Left lung (tissue), 10 donors: ENCODE data around the gene PGLYRP1. TPM values are rescaled to one million over a fixed set of nuclear protein-coding genes. Genes with fewer than 3 reads are reported as not detected.

Experiments
- ATAC-seq: fragments of 200-7000 bp; cut with Tn5 transposase; one replicate; pipeline ENCODE4 v1.9.1; 2020; ENCODE audit warnings: moderate library complexity
- DNase-seq, 4 donors: peaks; one replicate each; pipeline ENCODE4 v3.0.0-alpha.2; 2013 to 2020
- H3K27ac ChIP-seq, 2 donors: fragments of 200-600 bp; sonication (generic) in 1 of 2; one replicate each; pipeline versions ENCODE4 v1.5.0 to v1.8.0; 2020 to 2021
- H3K27me3 ChIP-seq, 2 donors: fragments of 200-600 bp; sonication (generic) in 1 of 2; one replicate each; pipeline versions ENCODE4 v1.5.0 to v1.8.0; 2020 to 2021
- H3K36me3 ChIP-seq, 2 donors: fragments of 200-600 bp; sonication (generic) in 1 of 2; one replicate each; pipeline versions ENCODE4 v1.5.0 to v1.8.0; 2020 to 2021
- H3K4me1 ChIP-seq, 2 donors: fragments of 200-600 bp; one replicate each; pipeline ENCODE4 v1.8.0; 2021
- H3K4me3 ChIP-seq, 2 donors: fragments of 200-600 bp; sonication (generic) in 1 of 2; one replicate each; pipeline versions ENCODE4 v1.5.0 to v1.8.0; 2020 to 2021; ENCODE audit warnings: mild to moderate bottlenecking in 1 of 2
- H3K9me3 ChIP-seq, 2 donors: fragments of 200-600 bp; sonication (generic) in 1 of 2; one replicate each; pipeline versions ENCODE4 v1.5.0 to v1.8.0; 2020 to 2021
- CTCF ChIP-seq, 2 donors: fragments of 200-600 bp; sonication (generic) in 1 of 2; IDR thresholded peaks; one replicate each; pipeline versions ENCODE4 v1.5.0 to v1.8.0; 2021; ENCODE audit warnings: antibody characterized with exemption in 2 of 2
- intact Hi-C, 2 donors: fragments of 100-400 bp; cut with DNase I; formaldehyde crosslinking; loops; one replicate each; pipeline versions ENCODE4 v1.11.2 to v1.14.2; 2022
- polyA plus RNA-seq, 6 donors: library from polyadenylated mRNA; unstranded; fragments of 120-200 nt; gene quantifications; one replicate each; pipeline ENCODE4 v1.2.1, GENCODE V29; 2013; ENCODE audit not compliant: insufficient read length in 6 of 6
- total RNA-seq, 2 donors: library from RNA; stranded (reverse); fragmentation: NEBNext Ultra II Directional; extraction: Animal tissue kit (Norgen Biotek cat#: 25700); gene quantifications; one replicate each; pipeline ENCODE4 v1.2.1, GENCODE V29; 2021
- donor health status: DM: no; HTN: yes; CAD: no.
- donor health status: DM: no; HTN: no; CAD: no.

PGLYRP1 gene
- total and polyA plus RNA-seq, 8 donors = 0.31 to 6.3 (median 0.89) TPM

DNA sequence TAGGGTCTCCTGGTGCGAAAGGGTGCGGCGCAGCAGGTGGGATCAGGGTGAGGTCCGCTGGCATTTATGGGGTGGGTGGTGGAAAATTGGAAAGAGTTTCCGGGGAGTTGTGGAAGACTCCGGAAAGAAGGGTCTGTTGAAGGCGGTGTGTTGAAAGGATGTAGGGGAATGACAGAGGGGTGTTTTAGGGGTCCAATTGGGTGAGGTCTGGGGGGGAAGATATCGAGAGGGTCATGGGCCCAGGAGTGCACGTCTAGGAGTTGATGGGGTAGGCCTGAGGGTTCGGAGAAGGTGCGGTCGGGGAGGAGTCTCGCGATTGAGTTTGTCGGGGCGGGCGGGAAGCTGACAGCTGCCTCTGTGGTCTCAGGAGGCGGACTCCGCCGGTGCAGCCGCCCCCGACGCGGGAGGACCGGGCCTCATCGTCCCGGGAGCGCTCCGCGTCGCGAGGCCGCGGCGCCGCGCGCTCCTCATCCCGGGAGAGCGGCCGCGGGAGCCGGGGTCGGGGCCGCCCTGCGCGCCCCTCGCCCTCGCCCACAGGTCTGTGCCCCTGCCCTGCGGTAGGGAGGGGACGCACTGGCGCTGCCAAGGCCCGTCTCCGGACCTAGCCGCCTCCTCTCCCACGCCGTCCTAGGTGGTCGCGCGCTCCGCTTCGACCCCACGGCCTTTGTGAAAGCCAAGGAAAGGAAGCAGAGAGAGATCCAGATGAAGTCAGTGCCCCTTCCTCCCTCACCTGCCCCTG, 7.0 kb downstream of the PGLYRP1 start:
- Histone ChIP-seq H3K4me3 (peak overlapping the region; percentile 46 to 78), H3K27ac (peak overlapping the region in 1 of 2 donors; percentile 73), H3K4me1 (peaks cover 7 to 29% of the 10 kb centered on the region in 2 donors), H3K9me3 (no peaks in the 10 kb centered on the region), H3K36me3 (no peaks in the 10 kb centered on the region), H3K27me3 (peaks cover 17 to 37% of the 10 kb centered on the region in 2 donors)
- TF ChIP-seq CTCF (IDR thresholded peaks at IDR 0.05) = no peak
- DNase-seq (peak in 1 of 4 donors; percentile 85), ATAC-seq (peak; percentile 25)
- intact Hi-C loops = no loop called here

DNA sequence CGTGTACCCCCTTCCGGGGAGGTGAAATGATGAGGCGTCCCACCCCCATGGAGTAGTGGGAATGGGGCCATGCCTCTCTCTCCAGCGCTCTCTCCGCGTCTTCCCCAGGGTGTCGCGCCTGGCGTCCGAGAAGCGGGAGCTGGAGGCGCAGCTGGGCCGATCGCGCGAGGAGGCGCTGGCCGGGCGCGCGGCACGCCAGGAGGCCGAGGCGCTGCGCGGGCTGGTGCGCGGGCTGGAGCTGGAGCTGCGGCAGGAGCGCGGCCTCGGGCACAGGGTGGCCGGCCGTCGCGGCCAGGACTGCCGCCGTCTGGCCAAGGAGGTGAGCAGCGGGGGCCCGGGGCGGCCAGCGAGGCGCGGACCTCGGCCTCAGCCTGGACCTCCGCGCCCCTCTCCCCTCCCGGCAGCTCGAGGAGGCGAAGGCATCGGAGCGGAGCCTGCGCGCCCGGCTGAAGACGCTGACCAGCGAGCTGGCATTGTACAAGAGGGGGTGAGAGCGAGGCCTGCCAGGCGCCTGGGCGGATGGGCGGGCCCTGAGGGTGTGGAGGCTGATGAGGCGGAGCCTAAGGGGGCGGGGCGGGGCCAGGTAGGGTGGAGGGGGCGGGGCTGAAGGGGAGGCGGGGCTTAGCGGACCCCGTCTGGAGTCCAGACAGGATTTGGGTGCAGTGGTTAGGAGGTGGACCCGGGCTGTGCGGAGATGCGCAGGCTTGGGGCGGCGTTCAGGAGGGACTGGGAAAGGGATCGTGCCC, 7.7 kb downstream of the PGLYRP1 start:
- ATAC-seq = peak; percentile 89
- no peak overlapping the region for H3K27ac ChIP-seq

DNA sequence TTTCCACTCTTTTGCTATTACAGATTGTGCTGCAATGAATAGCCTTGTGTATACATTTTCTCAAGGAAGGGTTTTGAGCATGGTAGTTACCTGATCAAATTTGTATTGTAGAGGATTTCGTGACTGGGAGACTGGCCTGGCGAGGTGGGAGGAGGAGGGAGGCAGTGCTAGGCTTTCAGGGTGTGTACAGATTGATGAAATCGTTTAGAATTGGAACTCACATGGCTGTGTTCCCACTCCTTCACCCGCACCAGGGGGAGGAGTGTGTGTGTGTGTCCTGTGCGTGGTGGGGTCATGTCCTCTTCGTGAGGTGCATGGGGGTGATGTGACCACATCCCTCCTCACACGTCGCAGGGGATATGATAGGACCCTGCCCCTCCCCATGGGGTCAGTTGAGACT, 8.3 kb downstream of the PGLYRP1 start:
- Histone ChIP-seq H3K36me3 (peaks cover 0 to 3% of the 10 kb centered on the region in 2 donors), H3K4me3 (peak overlapping the region; percentile 17 to 78), H3K4me1 (peaks cover 7 to 30% of the 10 kb centered on the region in 2 donors), H3K9me3 (no peaks in the 10 kb centered on the region), H3K27me3 (peaks cover 17 to 37% of the 10 kb centered on the region in 2 donors), H3K27ac (no peak overlapping the region)
- ATAC-seq (no peak), DNase-seq (no peak)
- intact Hi-C loops = no loop called here
- no peak for TF ChIP-seq CTCF (IDR thresholded peaks at IDR 0.05)

More for the DNA sequence above, 7.7 kb downstream of the PGLYRP1 start:
- Histone ChIP-seq H3K9me3 (no peaks in the 10 kb centered on the region), H3K4me1 (peaks cover 7 to 29% of the 10 kb centered on the region in 2 donors), H3K36me3 (peaks cover 0 to 3% of the 10 kb centered on the region in 2 donors), H3K27me3 (peaks cover 17 to 37% of the 10 kb centered on the region in 2 donors), H3K4me3 (peak overlapping the region; percentile 17 to 78)
- no peak for TF ChIP-seq CTCF (IDR thresholded peaks at IDR 0.05)
- intact Hi-C loops = no loop called here
- peak in 3 of 4 donors; percentile 60 to 94 (median 86) for DNase-seq

DNA sequence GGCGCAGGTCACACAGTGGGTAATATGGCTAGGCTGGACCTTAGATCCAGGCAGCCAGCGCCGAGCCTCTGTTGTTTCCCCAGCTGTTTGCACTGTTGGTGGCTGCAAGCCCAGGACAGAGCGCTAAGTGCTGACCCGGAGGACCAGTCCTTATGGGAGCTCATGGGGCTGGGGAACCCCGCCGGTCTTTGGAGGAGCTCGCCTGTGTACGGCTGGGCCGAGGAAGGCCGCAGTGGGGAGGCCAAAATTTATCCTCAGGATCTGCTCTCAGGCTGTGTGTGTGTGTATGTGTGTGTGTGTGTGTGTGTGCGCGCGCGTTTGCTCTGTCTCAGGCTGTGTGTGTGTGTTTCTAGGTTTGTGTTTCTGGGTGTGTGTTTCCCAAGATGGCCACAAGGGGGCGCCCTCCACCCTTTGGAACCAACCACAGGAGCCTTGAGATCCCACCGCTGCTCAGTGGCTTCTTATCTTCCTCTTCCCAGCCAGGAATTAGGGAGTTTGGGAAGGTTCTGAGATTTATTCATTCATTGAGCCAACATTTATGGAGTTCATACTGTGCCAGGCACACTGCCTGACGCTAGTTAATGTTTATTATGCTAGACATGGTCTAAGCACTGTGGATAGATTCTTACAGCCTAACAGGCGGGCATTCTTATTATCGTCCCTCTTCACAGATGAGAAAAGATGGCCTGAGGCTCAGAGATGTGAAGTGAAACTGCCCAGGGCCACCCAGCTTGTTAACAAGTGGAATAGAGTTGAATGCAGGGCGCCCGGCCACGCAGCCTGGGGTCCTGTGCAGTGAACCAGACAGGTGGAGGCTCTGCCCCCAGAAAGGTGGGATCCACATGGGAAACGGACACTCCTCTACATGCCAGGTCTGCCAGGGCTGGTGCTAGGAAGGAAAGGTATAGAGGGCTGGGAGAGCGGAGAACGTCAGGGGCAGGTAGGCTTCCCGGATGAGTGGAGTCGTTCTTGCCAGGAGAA, 13.0 kb downstream of the PGLYRP1 start:
- intact Hi-C loops = no loop called here
- ATAC-seq = peak; percentile 91
- peak in 2 of 4 donors; percentile 64 to 91 for DNase-seq

More for the DNA sequence above, 13.0 kb downstream of the PGLYRP1 start:
- Histone ChIP-seq H3K4me3 (no peak overlapping the region), H3K36me3 (peaks cover 0 to 26% of the 10 kb centered on the region in 2 donors), H3K4me1 (peaks cover 0 to 10% of the 10 kb centered on the region in 2 donors), H3K27ac (no peak overlapping the region), H3K9me3 (no peaks in the 10 kb centered on the region), H3K27me3 (peaks cover 16 to 21% of the 10 kb centered on the region in 2 donors)
- TF ChIP-seq CTCF (IDR thresholded peaks at IDR 0.05) = peak; percentile 80 to 85
